Thoracic aorta (tissue), 2 donors: ENCODE data around the gene KLHDC1. TPM values are rescaled to one million over a fixed set of nuclear protein-coding genes. Genes with fewer than 3 reads are reported as not detected.

Source experiments
- ATAC-seq: fragments of 150-250 bp; one replicate; pipeline ENCODE4 v1.8.0; 2017; ENCODE audit warnings: low read depth; ENCODE audit not compliant: insufficient number of reproducible peaks, low FRiP score
- DNase-seq: peaks from one replicate; pipeline ENCODE4 v3.0.0-alpha.2; 2020; ENCODE audit warnings: low spot score
- H3K27ac ChIP-seq, 2 donors: fragments of 200-600 bp; sonication (generic); 1 replicate in 1 of 2; 2 replicates in 1 of 2; pipeline ENCODE4 v1.5.1; 2016; ENCODE audit warnings: mild to moderate bottlenecking in 2 of 2, moderate library complexity in 2 of 2
- H3K27me3 ChIP-seq: fragments of 200-600 bp; sonication (generic); replicated peaks from 2 replicates; pipeline ENCODE4 v1.6.0; 2016; ENCODE audit warnings: mild to moderate bottlenecking; ENCODE audit not compliant: insufficient read depth
- H3K36me3 ChIP-seq: fragments of 200-600 bp; sonication (generic); one replicate; pipeline ENCODE4 v1.5.1; 2016
- H3K4me1 ChIP-seq, 2 donors: fragments of 200-600 bp; sonication (generic); 1 replicate in 1 of 2; 2 replicates in 1 of 2; pipeline versions ENCODE4 v1.5.1 to v1.6.0; 2016; ENCODE audit warnings: low read depth in 2 of 2, mild to moderate bottlenecking in 1 of 2; ENCODE audit not compliant: control insufficient read depth in 1 of 2
- H3K4me3 ChIP-seq: fragments of 200-600 bp; sonication (generic); 2 replicates; pipeline ENCODE4 v1.5.1; 2016; ENCODE audit warnings: mild to moderate bottlenecking
- H3K9me3 ChIP-seq: fragments of 200-600 bp; sonication (generic); 2 replicates; pipeline ENCODE4 v1.5.1; 2016
- CTCF ChIP-seq: fragments of 200-600 bp; sonication (generic); IDR thresholded peaks from one replicate; pipeline ENCODE4 v1.5.1; 2019; ENCODE audit warnings: antibody characterized with exemption
- total RNA-seq, 2 donors: library from RNA; depleted of rRNA; stranded (reverse); fragments of >200 nt; gene quantifications; one replicate each; pipeline versions ENCODE4 v1.1.0 to v1.2.3, GENCODE V29; 2016

Gene KLHDC1
- total RNA-seq, 2 donors from 2014 or later: 10.8 to 11.4 TPM

- no peaks in the 10 kb centered on the region for H3K4me1 ChIP-seq
- no peaks in the 10 kb centered on the region for H3K36me3 ChIP-seq
- TF ChIP-seq CTCF: no peak
- no peak overlapping the region for H3K4me3 ChIP-seq
- no peak overlapping the region for H3K27ac ChIP-seq
- H3K9me3 ChIP-seq: no peaks in the 10 kb centered on the region
- DNase-seq (no peak), ATAC-seq (no peak)
- no peaks in the 10 kb centered on the region for H3K27me3 ChIP-seq
Observed at GRCh38 chr14:49670475-49670874, 22.4 kb upstream of the KLHDC1 start.

DNA sequence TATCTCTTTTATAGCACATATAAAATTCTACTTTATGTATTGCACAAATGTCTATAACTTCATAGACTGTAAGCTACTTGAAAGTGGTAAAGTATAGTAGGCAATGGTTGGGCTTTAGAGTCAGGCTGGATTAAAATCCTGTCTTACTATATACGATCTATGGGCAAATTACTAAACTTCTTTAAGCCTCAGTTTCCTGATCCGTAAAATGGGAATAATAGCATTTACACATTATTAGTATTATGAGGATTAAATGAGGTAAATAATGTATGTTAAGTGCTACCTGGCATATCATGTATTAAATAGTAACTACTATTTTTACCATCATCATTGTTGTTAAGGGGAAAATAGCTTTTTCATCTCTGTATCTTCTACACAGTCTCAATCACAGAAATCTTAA, 19.3 kb upstream of the KLHDC1 start:
- no peak for TF ChIP-seq CTCF
- no peaks in the 10 kb centered on the region for H3K9me3 ChIP-seq
- H3K27me3 ChIP-seq: no peaks in the 10 kb centered on the region
- H3K4me1 ChIP-seq: no peaks in the 10 kb centered on the region
- H3K4me3 ChIP-seq: no peak overlapping the region
- no peak overlapping the region for H3K27ac ChIP-seq
- H3K36me3 ChIP-seq: no peaks in the 10 kb centered on the region
- DNase-seq (no peak), ATAC-seq (no peak)

DNA sequence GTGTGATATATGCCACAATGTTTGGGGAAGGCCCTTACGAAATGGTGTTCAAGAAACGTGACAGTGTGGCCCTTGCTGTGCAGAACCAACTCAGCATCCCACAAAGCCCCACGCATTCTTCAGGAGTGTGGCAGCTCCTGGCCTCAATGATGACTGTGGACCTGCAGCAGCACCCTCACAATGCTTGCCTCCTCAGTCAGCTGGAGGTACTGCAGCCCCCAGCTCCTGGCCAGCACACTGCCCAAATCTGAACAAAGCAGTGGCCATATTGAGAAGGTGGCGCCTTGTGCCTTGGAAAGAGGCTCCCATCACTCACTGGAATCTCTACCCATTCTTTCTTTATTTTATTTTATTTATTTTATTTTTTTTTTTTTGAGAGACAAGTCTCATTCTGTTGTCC, 15.3 kb upstream of the KLHDC1 start:
- Histone ChIP-seq H3K4me1 (no peaks in the 10 kb centered on the region), H3K4me3 (no peak overlapping the region), H3K9me3 (no peaks in the 10 kb centered on the region), H3K36me3 (no peaks in the 10 kb centered on the region), H3K27me3 (no peaks in the 10 kb centered on the region), H3K27ac (no peak overlapping the region)
- ATAC-seq (no peak), DNase-seq (no peak)
- TF ChIP-seq CTCF: no peak

GRCh38 chr14:49679271-49679670, 13.6 kb upstream of the KLHDC1 start:
- Histone ChIP-seq H3K9me3 (no peaks in the 10 kb centered on the region), H3K4me3 (no peak overlapping the region), H3K27ac (no peak overlapping the region), H3K27me3 (no peaks in the 10 kb centered on the region), H3K36me3 (no peaks in the 10 kb centered on the region), H3K4me1 (no peaks in the 10 kb centered on the region)
- no peak for ATAC-seq
- DNase-seq: no peak
- TF ChIP-seq CTCF: no peak

GRCh38 chr14:49686425-49686824, 6.5 kb upstream of the KLHDC1 start:
- no peak for ATAC-seq
- Histone ChIP-seq H3K4me3 (no peak overlapping the region), H3K27ac (no peak overlapping the region), H3K36me3 (no peaks in the 10 kb centered on the region), H3K27me3 (no peaks in the 10 kb centered on the region), H3K4me1 (peaks cover 0 to 4% of the 10 kb centered on the region in 2 donors), H3K9me3 (no peaks in the 10 kb centered on the region)
- no peak for TF ChIP-seq CTCF
- DNase-seq: no peak
